Measurements from ENCODE around the gene BMAL2. TPM values are rescaled to one million over a fixed set of nuclear protein-coding genes. Genes with fewer than 3 reads are reported as not detected.

BMAL2 gene
- total RNA-seq, 2 donors from 2014 or later = 5.8 to 11.1 TPM

GRCh38 chr12:27366621-27367020 is 34.0 kb downstream of the BMAL2 start:
- Histone ChIP-seq H3K9me3 (no peaks in the 10 kb centered on the region), H3K36me3 (no peaks in the 10 kb centered on the region), H3K27ac (no peak overlapping the region), H3K27me3 (replicated peaks; ENCODE audit: insufficient read depth) (no peaks in the 10 kb centered on the region), H3K4me3 (no peak overlapping the region), H3K4me1 (ENCODE audit: control insufficient read depth in 1 of 2, low read depth in 2 of 2) (peaks cover 0 to 3% of the 10 kb centered on the region in 2 donors)
- TF ChIP-seq CTCF (IDR thresholded peaks at IDR 0.05) = no peak
- ATAC-seq (ENCODE audit: insufficient number of reproducible peaks, low FRiP score, low read depth) (no peak), DNase-seq (ENCODE audit: low spot score) (no peak)

GRCh38 chr12:27367078-27367477 is 34.4 kb downstream of the BMAL2 start:
- no peaks in the 10 kb centered on the region for H3K36me3 ChIP-seq
- H3K4me3 ChIP-seq = no peak overlapping the region
- H3K4me1 ChIP-seq (ENCODE audit: control insufficient read depth in 1 of 2, low read depth in 2 of 2) = no peaks in the 10 kb centered on the region
- H3K27me3 ChIP-seq (replicated peaks; ENCODE audit: insufficient read depth) = no peaks in the 10 kb centered on the region
- TF ChIP-seq CTCF (IDR thresholded peaks at IDR 0.05) = no peak
- DNase-seq (ENCODE audit: low spot score) (no peak), ATAC-seq (ENCODE audit: insufficient number of reproducible peaks, low FRiP score, low read depth) (no peak)
- H3K9me3 ChIP-seq = no peaks in the 10 kb centered on the region
- H3K27ac ChIP-seq = no peak overlapping the region

GRCh38 chr12:27382171-27382795 is 49.6 kb downstream of the BMAL2 start:
- no peak for DNase-seq (ENCODE audit: low spot score)
- Histone ChIP-seq H3K4me1 (ENCODE audit: control insufficient read depth in 1 of 2, low read depth in 2 of 2) (no peaks in the 10 kb centered on the region), H3K27ac (no peak overlapping the region), H3K27me3 (replicated peaks; ENCODE audit: insufficient read depth) (no peaks in the 10 kb centered on the region), H3K36me3 (no peaks in the 10 kb centered on the region), H3K9me3 (no peaks in the 10 kb centered on the region), H3K4me3 (no peak overlapping the region)
- no peak for ATAC-seq (ENCODE audit: insufficient number of reproducible peaks, low FRiP score, low read depth)
- no peak for TF ChIP-seq CTCF (IDR thresholded peaks at IDR 0.05)

Other genes with a start within 250 kb of the BMAL2 start
- 100 to 1,000 TPM; 216 to 227 TPM for gene STK38L, start 88.5 kb upstream of the BMAL2 start, total RNA-seq
- not detected for gene SMCO2, start 113.9 kb downstream of the BMAL2 start, total RNA-seq
- 100 to 1,000 TPM; 103 to 232 TPM for gene PPFIBP1, start 191.4 kb downstream of the BMAL2 start, total RNA-seq

Data from thoracic aorta (tissue), 2 donors.